HG02759 (cell line): ENCODE data around the gene SHISA6.

Experiments
- ATAC-seq: cut with Tn5 transposase; IDR thresholded peaks from one replicate; pipeline ENCODE4 v1.9.1; 2021; ENCODE audit warnings: mild to moderate bottlenecking, moderate library complexity; ENCODE audit not compliant: unreplicated experiment

The SHISA6 gene

GRCh38 chr17:11430751-11431150, 189.7 kb downstream of the SHISA6 start:
- no peak for ATAC-seq

GRCh38 chr17:11438673-11439072, 197.7 kb downstream of the SHISA6 start:
- ATAC-seq = no peak

- no peak for ATAC-seq
These were observed 200.0 kb downstream of the SHISA6 start for GRCh38 chr17:11441004-11441403.

GRCh38 chr17:11446316-11446715, 205.3 kb downstream of the SHISA6 start:
- ATAC-seq = no peak

- ATAC-seq = no peak
These were observed 213.1 kb downstream of the SHISA6 start for GRCh38 chr17:11454096-11454495.

GRCh38 chr17:11458279-11458678, 217.3 kb downstream of the SHISA6 start:
- no peak for ATAC-seq

GRCh38 chr17:11459861-11460331, 218.9 kb downstream of the SHISA6 start:
- ATAC-seq = no peak

- no peak for ATAC-seq
These were observed 221.1 kb downstream of the SHISA6 start for GRCh38 chr17:11461993-11462548.

GRCh38 chr17:11467639-11468038, 226.6 kb downstream of the SHISA6 start:
- no peak for ATAC-seq

GRCh38 chr17:11485336-11486100, 244.5 kb downstream of the SHISA6 start:
- ATAC-seq = no peak

- ATAC-seq = no peak
These were observed 245.3 kb downstream of the SHISA6 start for GRCh38 chr17:11486101-11486867.

GRCh38 chr17:11486868-11487310, 245.9 kb downstream of the SHISA6 start:
- ATAC-seq = no peak

GRCh38 chr17:11487469-11487868, 246.5 kb downstream of the SHISA6 start:
- ATAC-seq = no peak

GRCh38 chr17:11488407-11488806, 247.4 kb downstream of the SHISA6 start:
- no peak for ATAC-seq

GRCh38 chr17:11490171-11490755, 249.2 kb downstream of the SHISA6 start:
- no peak for ATAC-seq

- ATAC-seq = no peak
These were observed 251.5 kb downstream of the SHISA6 start for GRCh38 chr17:11492511-11492910.

- no peak for ATAC-seq
These were observed 252.9 kb downstream of the SHISA6 start for GRCh38 chr17:11493936-11494335.

GRCh38 chr17:11495613-11496012, 254.6 kb downstream of the SHISA6 start:
- no peak for ATAC-seq

- no peak for ATAC-seq
These were observed 258.9 kb downstream of the SHISA6 start for GRCh38 chr17:11499881-11500280.

GRCh38 chr17:11503308-11504035, 262.5 kb downstream of the SHISA6 start:
- no peak for ATAC-seq

GRCh38 chr17:11506635-11507034, 265.6 kb downstream of the SHISA6 start:
- ATAC-seq = no peak
